Fibroblast of pulmonary artery (primary cell): ENCODE data around the gene STAMBPL1.
A peak's percentile ranks its signal among the peaks of the same experiment; 100 is the strongest.

Experiments
- DNase-seq: peaks from one replicate; pipeline ENCODE4 v3.0.0-alpha.2; 2010; ENCODE audit warnings: low read depth
- H3K4me3 ChIP-seq: replicated peaks from 2 replicates; pipeline ENCODE4 v1.5.1; 2011; ENCODE audit warnings: low read depth, mild to moderate bottlenecking, control low read depth, low read length, moderate library complexity
- CTCF ChIP-seq: IDR thresholded peaks from 2 replicates; pipeline ENCODE4 v1.5.1; 2011; ENCODE audit warnings: mild to moderate bottlenecking, control low read depth, low read length, inconsistent platforms; ENCODE audit errors: missing control alignments

STAMBPL1 gene

GRCh38 chr10:88843171-88843570 lies 36.9 kb upstream of the STAMBPL1 start:
- no peak for DNase-seq
- no peak overlapping the region for H3K4me3 ChIP-seq
- TF ChIP-seq CTCF: no peak

GRCh38 chr10:88848499-88848898 lies 31.5 kb upstream of the STAMBPL1 start:
- no peak for TF ChIP-seq CTCF
- H3K4me3 ChIP-seq: no peak overlapping the region
- peak; percentile 70 for DNase-seq

GRCh38 chr10:88849234-88849633 lies 30.8 kb upstream of the STAMBPL1 start:
- no peak for TF ChIP-seq CTCF
- peak; percentile 28 for DNase-seq
- no peak overlapping the region for H3K4me3 ChIP-seq

GRCh38 chr10:88850712-88851111 lies 29.3 kb upstream of the STAMBPL1 start:
- DNase-seq: no peak
- TF ChIP-seq CTCF: no peak
- H3K4me3 ChIP-seq: no peak overlapping the region

- TF ChIP-seq CTCF: no peak
- DNase-seq: peak; percentile 74
- H3K4me3 ChIP-seq: no peak within 1 kb of the TSS
These were observed 28.3 kb upstream of the STAMBPL1 start, which contains the start of gene ANKRD22 for GRCh38 chr10:88851706-88852105. Gene ANKRD22, minus strand, starts transcription at chr10:88851844. Its CDS starts 237 bp downstream, at chr10:88851607.

GRCh38 chr10:88852327-88852726 lies 27.7 kb upstream of the STAMBPL1 start:
- no peak for TF ChIP-seq CTCF
- DNase-seq: no peak
- H3K4me3 ChIP-seq: no peak overlapping the region

GRCh38 chr10:88853155-88853881 lies 26.7 kb upstream of the STAMBPL1 start:
- no peak for DNase-seq
- TF ChIP-seq CTCF: no peak
- H3K4me3 ChIP-seq: no peak overlapping the region
